Measurements from ENCODE around the gene ANAPC16. TPM values are rescaled to one million over a fixed set of nuclear protein-coding genes. Genes with fewer than 3 reads are reported as not detected.
"Not testable (repeated sequence)": the region's sequence is repeated elsewhere in the genome, so short reads cannot be mapped to it uniquely, and the experiment has no call there.

Gene ANAPC16
- total RNA-seq, 4 donors from 2014 or later, result 52.2 to 97.6 (median 76.3) TPM

DNA sequence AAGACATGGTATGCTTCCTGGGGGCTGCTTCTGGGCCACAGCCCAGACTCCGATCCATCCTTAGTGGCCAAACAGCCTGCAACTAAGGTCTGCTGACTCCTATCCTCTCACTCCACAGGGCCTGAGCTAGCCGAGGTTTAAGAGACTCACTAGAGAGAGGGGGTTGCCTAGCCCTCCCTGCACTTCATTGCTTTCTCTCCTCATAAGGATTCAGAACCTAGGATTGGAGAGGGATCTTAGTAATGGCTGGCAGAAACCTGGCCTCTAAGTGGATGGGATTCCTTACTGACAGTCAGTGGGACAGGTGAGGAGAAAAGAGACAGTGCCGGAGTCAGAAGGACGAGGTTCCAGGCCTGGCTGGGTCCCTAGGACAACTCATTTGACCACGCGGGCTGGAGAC lies 49.7 kb downstream of the ANAPC16 start:
- ATAC-seq (ENCODE audit: low FRiP score), result no peak
- no peak for DNase-seq (ENCODE audit: low spot score)
- no peak for TF ChIP-seq CTCF (IDR thresholded peaks at IDR 0.05)

DNA sequence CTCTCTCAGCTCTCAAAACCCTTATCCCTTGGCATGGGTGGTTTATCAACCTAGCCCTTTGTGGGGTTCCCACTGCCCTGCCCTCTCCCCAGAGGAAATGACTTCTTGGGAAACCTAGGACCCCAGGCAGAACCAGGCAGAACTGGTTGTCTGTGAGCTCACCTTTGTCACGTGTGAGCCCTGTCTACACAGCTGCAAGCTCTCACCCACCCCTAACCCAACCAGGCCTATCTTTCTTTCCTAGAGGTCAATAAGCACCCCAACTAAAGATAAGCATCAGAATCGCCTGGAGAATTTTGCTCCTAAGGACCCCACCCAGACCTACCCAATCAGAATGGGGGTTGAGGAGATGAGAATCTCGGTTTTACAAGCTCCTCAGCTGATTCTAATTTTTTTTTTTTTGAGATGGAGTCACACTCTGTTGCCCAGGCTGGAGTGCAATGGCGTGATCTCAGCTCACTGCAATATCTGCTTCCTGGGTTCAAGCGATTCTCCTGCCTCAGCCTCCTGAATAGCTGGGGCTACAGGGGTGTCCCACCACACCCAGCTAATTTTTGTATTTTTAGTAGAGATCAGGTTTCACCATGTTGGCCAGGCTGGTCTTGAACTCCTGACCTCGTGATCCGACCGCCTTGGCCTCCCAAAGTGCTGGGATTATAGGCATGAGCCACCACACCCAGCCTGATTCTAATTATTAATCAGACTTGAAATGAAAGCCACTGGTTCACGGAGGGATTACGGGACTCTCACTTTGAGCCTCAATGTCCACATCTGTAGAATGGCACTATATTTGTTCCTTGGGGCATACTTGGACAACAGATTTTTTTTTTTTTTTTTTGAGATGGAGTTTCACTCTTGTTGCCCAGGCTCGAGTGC lies 50.4 kb downstream of the ANAPC16 start:
- no peak for ATAC-seq (ENCODE audit: low FRiP score)
- DNase-seq (ENCODE audit: low spot score), result no peak
- no peak for TF ChIP-seq CTCF (IDR thresholded peaks at IDR 0.05)

- ATAC-seq (ENCODE audit: low FRiP score), result no peak
- DNase-seq (ENCODE audit: low spot score), result no peak
- no peak for TF ChIP-seq CTCF (IDR thresholded peaks at IDR 0.05)
Measured at GRCh38 chr10:72267381-72267780, 51.6 kb downstream of the ANAPC16 start.

GRCh38 chr10:72267819-72268399 lies 52.1 kb downstream of the ANAPC16 start:
- TF ChIP-seq CTCF (IDR thresholded peaks at IDR 0.05), result no peak
- no peak for DNase-seq (ENCODE audit: low spot score)
- ATAC-seq (ENCODE audit: low FRiP score), result no peak

- not testable (repeated sequence) for ATAC-seq (ENCODE audit: low FRiP score)
Measured at GRCh38 chr10:72268475-72269200, 52.8 kb downstream of the ANAPC16 start.

GRCh38 chr10:72270607-72271281 lies 54.9 kb downstream of the ANAPC16 start:
- no peak for TF ChIP-seq CTCF (IDR thresholded peaks at IDR 0.05)
- ATAC-seq (ENCODE audit: low FRiP score), result no peak
- no peak for DNase-seq (ENCODE audit: low spot score)

More at GRCh38 chr10:72268475-72269200, 52.8 kb downstream of the ANAPC16 start:
- not testable (repeated sequence) for DNase-seq (ENCODE audit: low spot score)
